HepG2 (cell line): ENCODE results near the gene FCGR3A. TPM values are rescaled to one million over a fixed set of nuclear protein-coding genes. Genes with fewer than 3 reads are reported as not detected.

ENCODE experiments used
- AKAP8 ChIP-seq: sonication (generic); formaldehyde crosslinking; IDR thresholded peaks from 2 replicates; pipeline ENCODE4 v1.5.1; 2020; ENCODE audit warnings: mild to moderate bottlenecking, missing genetic modification reagents
- CAMTA2 ChIP-seq: sonication (generic); formaldehyde crosslinking; IDR thresholded peaks from 2 replicates; pipeline ENCODE4 v1.4.0; 2020; ENCODE audit warnings: mild to moderate bottlenecking, missing genetic modification reagents, borderline replicate concordance
- CENPT ChIP-seq: sonication (generic); formaldehyde crosslinking; IDR thresholded peaks from 2 replicates; pipeline ENCODE4 v1.8.0; 2022; ENCODE audit warnings: low read depth, mild to moderate bottlenecking, moderate library complexity, missing genetic modification reagents
- FOSL2 ChIP-seq: sonication (generic); formaldehyde crosslinking; IDR thresholded peaks from 2 replicates; pipeline ENCODE4 v1.4.0; 2020; ENCODE audit warnings: missing genetic modification reagents
- GABPA ChIP-seq, 2 experiments: IDR thresholded peaks; 2 replicates each; pipeline ENCODE4 v1.6.1; 2011 to 2016; ENCODE audit warnings: low read depth in 2 of 2, low read length in 1 of 2, missing biosample characterization in 1 of 2, missing genetic modification characterization in 1 of 2
- HMGA1 ChIP-seq: sonication (generic); formaldehyde crosslinking; conservative IDR thresholded peaks from 2 replicates; pipeline ENCODE4 v1.4.0; 2020; ENCODE audit warnings: missing genetic modification reagents
- HOXA7 ChIP-seq: sonication (generic); formaldehyde crosslinking; IDR thresholded peaks from 2 replicates; pipeline ENCODE4 v1.8.1; 2022; ENCODE audit warnings: mild to moderate bottlenecking, missing genetic modification reagents, moderate library complexity
- KDM2A ChIP-seq: sonication (generic); formaldehyde crosslinking; IDR thresholded peaks from 2 replicates; pipeline ENCODE4 v1.4.0; 2020; ENCODE audit warnings: low read depth, missing genetic modification reagents, borderline replicate concordance
- MYC ChIP-seq: sonication (generic); formaldehyde crosslinking; IDR thresholded peaks from 2 replicates; pipeline ENCODE4 v1.9.0; 2021; ENCODE audit warnings: missing genetic modification reagents, borderline replicate concordance
- NR2F6 ChIP-seq, 2 experiments: IDR thresholded peaks; 2 replicates each; pipeline ENCODE4 v1.6.1; 2016; ENCODE audit warnings: antibody characterized with exemption in 1 of 2, mild to moderate bottlenecking in 1 of 2
- RARA ChIP-seq: IDR thresholded peaks from 2 replicates; pipeline ENCODE4 v1.6.1; 2016; ENCODE audit warnings: missing genetic modification reagents, missing compliant biosample characterization
- SALL1 ChIP-seq: sonication (generic); formaldehyde crosslinking; IDR thresholded peaks from 2 replicates; pipeline ENCODE4 v1.8.0; 2022; ENCODE audit warnings: mild to moderate bottlenecking, missing genetic modification reagents
- SALL2 ChIP-seq: sonication (generic); formaldehyde crosslinking; IDR thresholded peaks from 2 replicates; pipeline ENCODE4 v1.8.1; 2023; ENCODE audit warnings: mild to moderate bottlenecking, missing genetic modification reagents, inconsistent platforms
- SATB2 ChIP-seq: sonication (generic); formaldehyde crosslinking; IDR thresholded peaks from 2 replicates; pipeline ENCODE4 v1.5.0; 2020; ENCODE audit warnings: missing genetic modification reagents
- SKI ChIP-seq: fragments of 450-650 bp; IDR thresholded peaks from one replicate; pipeline ENCODE4 v1.6.1; 2018; ENCODE audit warnings: mild to moderate bottlenecking; ENCODE audit not compliant: partially characterized antibody
- SOX6 ChIP-seq, 2 experiments: fragments of 450-650 bp in 1 of 2; sonication (generic) in 1 of 2; formaldehyde crosslinking in 1 of 2; IDR thresholded peaks; 2 replicates each; pipeline versions ENCODE4 v1.4.0 to v1.6.1; 2017 to 2020; ENCODE audit warnings: antibody characterized with exemption in 1 of 2, mild to moderate bottlenecking in 1 of 2, missing genetic modification reagents in 1 of 2
- ZNF263 ChIP-seq: sonication (generic); formaldehyde crosslinking; IDR thresholded peaks from 2 replicates; pipeline ENCODE4 v1.4.0; 2020; ENCODE audit warnings: missing genetic modification reagents
- ZNF343 ChIP-seq: sonication (generic); formaldehyde crosslinking; IDR thresholded peaks from 2 replicates; pipeline ENCODE4 v1.4.0; 2020; ENCODE audit warnings: mild to moderate bottlenecking, missing genetic modification reagents
- ZNF354B ChIP-seq: sonication (generic); formaldehyde crosslinking; IDR thresholded peaks from 2 replicates; pipeline ENCODE4 v1.8.0; 2022; ENCODE audit warnings: mild to moderate bottlenecking, missing genetic modification reagents
- ZNF75D ChIP-seq: sonication (generic); formaldehyde crosslinking; IDR thresholded peaks from 2 replicates; pipeline ENCODE4 v1.8.1; 2023; ENCODE audit warnings: missing genetic modification reagents, mild to moderate bottlenecking, borderline replicate concordance
- ZNF788 ChIP-seq: sonication (generic); formaldehyde crosslinking; IDR thresholded peaks from 2 replicates; pipeline ENCODE4 v1.5.0; 2020; ENCODE audit warnings: mild to moderate bottlenecking, missing genetic modification reagents, borderline replicate concordance
- polyA plus RNA-seq, 8 experiments: library from polyadenylated mRNA; depleted of rRNA in 3 of 8; stranded (reverse) in 7 of 8; unstranded in 1 of 8; fragments of >200 nt; fragmentation: Illumina TruSeq in 4 of 8; extraction: Trizol in 4 of 8; gene quantifications; 2 replicates each; pipeline versions ENCODE4 v1.2.1 to v1.2.3, GENCODE V29; 2011 to 2016; ENCODE audit warnings: low read depth in 4 of 8, missing spikeins in 1 of 8, mixed read lengths in 1 of 8; ENCODE audit not compliant: insufficient read depth in 1 of 8
- total RNA-seq, 5 experiments: library from RNA; depleted of rRNA; stranded (reverse); fragments of >200 nt; fragmentation: Illumina TruSeq; extraction: Trizol; gene quantifications; 2 replicates each; pipeline ENCODE4 v1.2.3, GENCODE V29; 2016; ENCODE audit warnings: low read depth in 1 of 5
- TF ChIP-seq, protein P1 (sequence below): sonication (generic); formaldehyde crosslinking; IDR thresholded peaks from 2 replicates; pipeline ENCODE4 v1.8.0; 2023; ENCODE audit warnings: mild to moderate bottlenecking, missing genetic modification reagents
- TF ChIP-seq, protein P2 (sequence below): sonication (generic); formaldehyde crosslinking; IDR thresholded peaks from 2 replicates; pipeline ENCODE4 v1.5.1; 2020; ENCODE audit warnings: mild to moderate bottlenecking, missing genetic modification reagents, borderline replicate concordance

The FCGR3A gene
- total and polyA plus RNA-seq, 2 of the 13 experiments (the other 11 are each of a cell fraction or from before 2014, with no cell fraction given), result not detected

DNA sequence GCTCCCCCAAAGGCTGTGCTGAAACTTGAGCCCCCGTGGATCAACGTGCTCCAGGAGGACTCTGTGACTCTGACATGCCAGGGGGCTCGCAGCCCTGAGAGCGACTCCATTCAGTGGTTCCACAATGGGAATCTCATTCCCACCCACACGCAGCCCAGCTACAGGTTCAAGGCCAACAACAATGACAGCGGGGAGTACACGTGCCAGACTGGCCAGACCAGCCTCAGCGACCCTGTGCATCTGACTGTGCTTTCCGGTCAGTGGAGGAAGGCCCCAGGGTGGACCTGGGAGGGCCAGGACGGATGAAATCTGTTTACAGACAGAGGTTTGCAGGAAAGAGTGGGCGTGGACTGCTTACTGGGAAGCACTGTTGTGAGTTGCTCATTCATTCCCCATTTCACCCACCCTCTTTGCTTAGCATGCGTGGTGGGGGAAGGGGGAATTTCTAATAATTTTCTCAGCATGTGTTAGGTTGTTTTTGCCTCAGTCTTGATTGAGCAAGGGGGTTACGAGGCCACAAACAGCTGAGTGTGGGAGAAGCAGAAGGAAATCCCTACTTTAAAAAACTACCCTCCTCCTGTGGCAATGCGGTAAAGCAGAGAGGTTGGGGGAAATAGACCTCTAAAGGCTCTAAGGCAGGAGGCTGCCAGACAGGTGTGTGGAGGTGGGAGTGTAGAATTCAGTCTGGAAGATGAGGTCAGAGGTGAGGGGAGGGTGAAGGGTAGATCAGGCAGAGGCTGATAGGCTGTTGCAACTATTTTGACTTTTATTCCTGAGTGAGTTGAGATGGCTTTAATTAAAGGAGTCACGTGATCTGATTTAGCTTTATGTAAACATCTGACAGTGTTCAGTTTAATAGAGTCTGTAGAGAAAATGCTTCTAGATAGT is 43.0 kb downstream of the FCGR3A start (continued):
- TF ChIP-seq CAMTA2 (CRISPR knock-in tag) (no peak), ZNF75D (no peak), SATB2 (CRISPR knock-in tag) (no peak), KDM2A (CRISPR knock-in tag) (peak; percentile 23; the same call in 1 of the 2 replicates), HOXA7 (CRISPR knock-in tag) (no peak), AKAP8 (CRISPR knock-in tag) (no peak), ZNF343 (CRISPR knock-in tag) (no peak), SALL1 (CRISPR knock-in tag) (peak; percentile 52; the same call in 1 of the 2 replicates), SOX6 (IDR thresholded peaks at IDR 0.05) (no peak), SOX6 (CRISPR knock-in tag; IDR thresholded peaks at IDR 0.05) (peak; percentile 81), ZNF354B (CRISPR knock-in tag) (no peak), CENPT (CRISPR knock-in tag) (no peak), ZNF788 (CRISPR knock-in tag) (0 out of 2 replicates have a peak, but pooled peaks have one; percentile 20), MYC (CRISPR knock-in tag) (peak; percentile 39; the same call in 1 of the 2 replicates), HMGA1 (CRISPR knock-in tag) (no peak), RARA (peak; percentile 75), ZNF263 (CRISPR knock-in tag) (peak; percentile 90), FOSL2 (CRISPR knock-in tag) (peak; percentile 46; the same call in 1 of the 2 replicates), SKI (no peak), GABPA (IDR thresholded peaks at IDR 0.05; ENCODE audit: low read depth, low read length) (no peak), GABPA (CRISPR knock-in tag; IDR thresholded peaks at IDR 0.05; ENCODE audit: low read depth) (peak; percentile 64), NR2F6 (IDR thresholded peaks at IDR 0.05) (no peak), NR2F6 (CRISPR knock-in tag; IDR thresholded peaks at IDR 0.05) (peak; percentile 55; the same call in 1 of the 2 replicates), SALL2 (no peak)
- TF ChIP-seq, protein P1, sequence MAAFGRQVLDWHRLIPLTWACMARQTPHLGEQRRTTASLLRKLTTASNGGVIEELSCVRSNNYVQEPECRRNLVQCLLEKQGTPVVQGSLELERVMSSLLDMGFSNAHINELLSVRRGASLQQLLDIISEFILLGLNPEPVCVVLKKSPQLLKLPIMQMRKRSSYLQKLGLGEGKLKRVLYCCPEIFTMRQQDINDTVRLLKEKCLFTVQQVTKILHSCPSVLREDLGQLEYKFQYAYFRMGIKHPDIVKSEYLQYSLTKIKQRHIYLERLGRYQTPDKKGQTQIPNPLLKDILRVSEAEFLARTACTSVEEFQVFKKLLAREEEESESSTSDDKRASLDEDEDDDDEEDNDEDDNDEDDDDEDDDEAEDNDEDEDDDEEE (CRISPR knock-in tag), result no peak
- TF ChIP-seq, protein P2, sequence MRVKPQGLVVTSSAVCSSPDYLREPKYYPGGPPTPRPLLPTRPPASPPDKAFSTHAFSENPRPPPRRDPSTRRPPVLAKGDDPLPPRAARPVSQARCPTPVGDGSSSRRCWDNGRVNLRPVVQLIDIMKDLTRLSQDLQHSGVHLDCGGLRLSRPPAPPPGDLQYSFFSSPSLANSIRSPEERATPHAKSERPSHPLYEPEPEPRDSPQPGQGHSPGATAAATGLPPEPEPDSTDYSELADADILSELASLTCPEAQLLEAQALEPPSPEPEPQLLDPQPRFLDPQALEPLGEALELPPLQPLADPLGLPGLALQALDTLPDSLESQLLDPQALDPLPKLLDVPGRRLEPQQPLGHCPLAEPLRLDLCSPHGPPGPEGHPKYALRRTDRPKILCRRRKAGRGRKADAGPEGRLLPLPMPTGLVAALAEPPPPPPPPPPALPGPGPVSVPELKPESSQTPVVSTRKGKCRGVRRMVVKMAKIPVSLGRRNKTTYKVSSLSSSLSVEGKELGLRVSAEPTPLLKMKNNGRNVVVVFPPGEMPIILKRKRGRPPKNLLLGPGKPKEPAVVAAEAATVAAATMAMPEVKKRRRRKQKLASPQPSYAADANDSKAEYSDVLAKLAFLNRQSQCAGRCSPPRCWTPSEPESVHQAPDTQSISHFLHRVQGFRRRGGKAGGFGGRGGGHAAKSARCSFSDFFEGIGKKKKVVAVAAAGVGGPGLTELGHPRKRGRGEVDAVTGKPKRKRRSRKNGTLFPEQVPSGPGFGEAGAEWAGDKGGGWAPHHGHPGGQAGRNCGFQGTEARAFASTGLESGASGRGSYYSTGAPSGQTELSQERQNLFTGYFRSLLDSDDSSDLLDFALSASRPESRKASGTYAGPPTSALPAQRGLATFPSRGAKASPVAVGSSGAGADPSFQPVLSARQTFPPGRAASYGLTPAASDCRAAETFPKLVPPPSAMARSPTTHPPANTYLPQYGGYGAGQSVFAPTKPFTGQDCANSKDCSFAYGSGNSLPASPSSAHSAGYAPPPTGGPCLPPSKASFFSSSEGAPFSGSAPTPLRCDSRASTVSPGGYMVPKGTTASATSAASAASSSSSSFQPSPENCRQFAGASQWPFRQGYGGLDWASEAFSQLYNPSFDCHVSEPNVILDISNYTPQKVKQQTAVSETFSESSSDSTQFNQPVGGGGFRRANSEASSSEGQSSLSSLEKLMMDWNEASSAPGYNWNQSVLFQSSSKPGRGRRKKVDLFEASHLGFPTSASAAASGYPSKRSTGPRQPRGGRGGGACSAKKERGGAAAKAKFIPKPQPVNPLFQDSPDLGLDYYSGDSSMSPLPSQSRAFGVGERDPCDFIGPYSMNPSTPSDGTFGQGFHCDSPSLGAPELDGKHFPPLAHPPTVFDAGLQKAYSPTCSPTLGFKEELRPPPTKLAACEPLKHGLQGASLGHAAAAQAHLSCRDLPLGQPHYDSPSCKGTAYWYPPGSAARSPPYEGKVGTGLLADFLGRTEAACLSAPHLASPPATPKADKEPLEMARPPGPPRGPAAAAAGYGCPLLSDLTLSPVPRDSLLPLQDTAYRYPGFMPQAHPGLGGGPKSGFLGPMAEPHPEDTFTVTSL (CRISPR knock-in tag), result no peak
